Measurements from ENCODE around the gene LIMS1.
"Not testable (repeated sequence)": the region's sequence is repeated elsewhere in the genome, so short reads cannot be mapped to it uniquely, and the experiment has no call there.

The LIMS1 gene, protein sequence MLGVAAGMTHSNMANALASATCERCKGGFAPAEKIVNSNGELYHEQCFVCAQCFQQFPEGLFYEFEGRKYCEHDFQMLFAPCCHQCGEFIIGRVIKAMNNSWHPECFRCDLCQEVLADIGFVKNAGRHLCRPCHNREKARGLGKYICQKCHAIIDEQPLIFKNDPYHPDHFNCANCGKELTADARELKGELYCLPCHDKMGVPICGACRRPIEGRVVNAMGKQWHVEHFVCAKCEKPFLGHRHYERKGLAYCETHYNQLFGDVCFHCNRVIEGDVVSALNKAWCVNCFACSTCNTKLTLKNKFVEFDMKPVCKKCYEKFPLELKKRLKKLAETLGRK

DNA sequence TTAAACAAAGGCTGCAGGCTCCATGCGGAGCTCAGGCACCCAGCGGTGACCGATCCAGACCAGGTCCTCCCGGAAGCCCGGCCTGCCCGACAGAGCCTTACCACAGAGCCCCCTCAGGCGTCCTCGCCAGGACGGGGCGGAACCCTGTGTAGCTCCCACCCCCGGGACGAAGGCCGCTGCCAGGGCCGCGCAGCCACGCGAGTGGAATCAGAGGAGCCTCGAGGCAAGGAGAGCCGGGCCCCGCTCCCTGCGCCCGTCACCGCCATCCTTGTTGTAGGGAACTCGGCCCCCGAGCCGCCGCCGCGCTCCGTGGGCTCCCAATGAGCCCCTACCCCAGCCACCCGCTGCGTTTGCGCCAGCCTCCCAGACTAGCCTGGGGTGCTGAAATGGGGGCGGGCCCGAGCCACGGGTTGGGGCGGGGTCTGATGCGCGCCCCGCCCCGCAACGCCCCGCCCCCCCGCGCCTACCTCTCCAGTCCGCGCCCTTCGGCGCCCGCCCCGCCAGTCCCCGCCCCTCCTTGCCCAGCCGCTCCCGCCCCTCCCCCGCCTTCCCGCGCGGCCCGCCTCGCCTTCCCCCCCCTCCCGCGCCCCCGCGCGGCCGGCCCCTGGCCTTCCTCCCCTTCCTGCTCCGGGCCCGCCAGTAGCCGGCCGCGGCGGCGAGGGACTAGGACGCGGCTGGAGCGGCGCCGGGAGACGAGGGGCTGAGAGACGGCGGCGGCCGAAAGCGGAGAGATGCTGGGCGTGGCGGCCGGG is at the start of gene LIMS1:
LIMS1 (plus strand) TSS at position 639 of the 752 bp plus-strand sequence; CDS start at position 732, 93 bp downstream.
- DNase-seq (ENCODE audit: low read depth): peak; percentile 54

DNA sequence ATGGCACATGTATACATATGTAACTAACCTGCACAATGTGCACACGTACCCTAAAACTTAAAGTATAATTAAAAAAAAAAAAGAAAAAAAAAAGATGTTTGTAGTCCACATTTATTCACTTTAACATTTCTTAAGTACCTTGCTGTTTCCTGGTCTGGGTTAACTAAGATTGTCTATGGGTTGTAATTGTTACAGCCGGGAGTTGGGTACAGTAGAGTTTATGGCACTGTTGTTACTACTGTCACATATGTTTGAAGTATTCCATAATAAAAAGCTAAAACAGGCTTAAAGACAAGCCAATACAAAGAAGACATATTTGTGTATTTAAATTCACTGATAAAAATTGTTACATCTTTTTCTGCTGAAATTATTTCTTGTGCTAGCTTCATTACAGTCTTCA is 49.0 kb upstream of the LIMS1 start:
- DNase-seq (ENCODE audit: low read depth): no peak

DNA sequence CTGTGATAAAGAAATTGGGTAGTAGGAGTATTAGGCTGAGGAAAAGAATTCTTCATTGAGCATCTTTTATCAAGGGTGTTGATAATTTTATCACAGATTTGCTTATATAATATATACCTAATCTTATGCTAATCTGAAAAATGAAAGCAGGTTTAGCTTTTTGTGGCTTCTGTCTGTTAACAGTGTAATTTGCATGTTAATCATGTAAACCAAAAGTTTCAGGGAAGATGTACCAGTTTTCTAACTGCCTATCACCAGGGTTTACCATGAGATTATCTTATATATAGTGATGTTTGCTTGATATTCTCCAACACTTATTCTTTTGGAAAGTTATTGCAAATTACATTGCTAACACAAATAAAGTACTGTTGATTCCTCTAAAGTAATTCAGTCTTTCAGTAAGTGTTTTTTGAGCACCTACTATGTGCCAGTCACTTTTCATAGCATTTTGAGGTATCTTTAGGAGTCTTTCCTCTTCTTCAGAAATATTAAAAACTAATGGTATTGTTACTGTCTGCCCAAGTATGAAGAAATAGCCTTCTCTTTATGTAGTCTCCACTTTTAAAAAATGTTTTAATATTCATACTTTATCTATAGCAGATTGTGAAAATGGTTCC is 43.7 kb upstream of the LIMS1 start:
- DNase-seq (ENCODE audit: low read depth): no peak

DNA sequence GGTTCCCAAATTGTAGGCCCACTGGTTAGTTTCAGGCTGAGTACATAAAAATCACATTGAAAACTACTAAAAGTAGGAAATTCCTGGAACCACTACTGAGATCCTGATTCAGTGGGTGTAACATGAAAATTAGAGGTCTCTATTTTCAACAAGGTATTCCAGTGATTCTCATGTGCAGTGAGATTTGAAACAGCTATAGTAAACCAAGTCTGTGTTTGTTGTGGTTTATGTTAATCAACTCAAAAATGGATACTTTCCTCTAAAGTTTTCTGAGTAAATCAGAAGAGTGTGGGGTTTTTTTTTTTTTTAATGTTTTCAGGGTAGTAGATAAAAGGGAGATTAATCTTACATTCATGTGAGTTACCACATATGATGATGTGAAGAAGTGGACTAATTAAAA is 42.4 kb upstream of the LIMS1 start:
- DNase-seq (ENCODE audit: low read depth): no peak

DNA sequence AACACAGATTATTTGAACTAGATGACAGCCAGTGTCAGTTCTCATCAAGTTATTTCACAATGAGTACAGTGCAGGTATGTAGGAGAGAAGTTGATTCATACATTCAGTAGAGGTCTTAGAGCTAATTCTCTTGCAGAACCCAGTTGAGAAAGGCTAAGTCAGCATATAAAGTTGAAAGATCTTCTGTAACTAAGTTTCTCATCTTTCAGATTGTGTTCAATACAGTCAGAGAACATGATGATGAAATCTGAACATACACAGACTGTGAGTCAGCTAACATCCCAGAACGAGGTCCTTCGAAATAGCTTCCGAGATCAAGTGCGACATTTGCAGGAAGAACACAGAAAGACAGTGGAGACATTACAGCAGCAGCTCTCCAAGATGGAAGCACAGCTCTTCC is 41.9 kb upstream of the LIMS1 start:
- no peak for DNase-seq (ENCODE audit: low read depth)

DNA sequence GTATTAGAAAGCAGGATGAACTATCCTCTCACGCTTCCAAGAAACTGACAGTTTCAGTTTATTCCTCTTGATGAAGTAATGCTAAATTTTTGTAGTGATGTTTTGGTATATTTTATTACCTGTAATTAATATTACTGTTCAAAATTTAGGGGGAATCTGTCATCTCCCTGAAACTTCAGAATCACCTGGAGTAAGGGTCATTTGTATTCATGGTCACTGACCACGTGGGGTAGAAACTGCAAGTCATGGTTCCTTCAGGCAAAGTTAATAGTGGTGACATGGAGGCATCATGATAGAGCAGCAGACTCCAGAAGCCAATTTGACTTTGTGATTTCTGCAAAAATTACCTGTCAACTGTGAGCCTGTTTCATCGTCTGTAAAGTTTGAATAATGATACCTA is 38.1 kb upstream of the LIMS1 start:
- DNase-seq (ENCODE audit: low read depth): not testable (repeated sequence)

DNA sequence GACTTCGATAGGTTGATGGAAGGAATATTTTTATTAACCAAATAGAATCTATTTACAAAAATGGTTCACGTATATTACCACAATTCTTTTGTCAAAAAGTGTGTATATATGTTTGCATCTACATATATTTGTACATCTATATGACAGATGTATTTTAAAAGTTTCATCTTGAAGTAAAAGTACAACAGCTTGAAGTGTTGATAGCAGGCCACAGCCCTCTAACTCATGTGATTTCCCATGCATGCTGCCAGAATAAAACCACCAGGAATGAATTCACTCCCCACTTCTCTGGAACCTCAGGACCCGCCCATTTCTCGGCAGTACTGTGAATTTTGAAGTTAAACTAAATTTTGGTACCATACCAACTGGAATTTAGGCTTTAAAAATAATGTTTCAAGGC is 26.6 kb upstream of the LIMS1 start:
- not testable (repeated sequence) for DNase-seq (ENCODE audit: low read depth)

DNA sequence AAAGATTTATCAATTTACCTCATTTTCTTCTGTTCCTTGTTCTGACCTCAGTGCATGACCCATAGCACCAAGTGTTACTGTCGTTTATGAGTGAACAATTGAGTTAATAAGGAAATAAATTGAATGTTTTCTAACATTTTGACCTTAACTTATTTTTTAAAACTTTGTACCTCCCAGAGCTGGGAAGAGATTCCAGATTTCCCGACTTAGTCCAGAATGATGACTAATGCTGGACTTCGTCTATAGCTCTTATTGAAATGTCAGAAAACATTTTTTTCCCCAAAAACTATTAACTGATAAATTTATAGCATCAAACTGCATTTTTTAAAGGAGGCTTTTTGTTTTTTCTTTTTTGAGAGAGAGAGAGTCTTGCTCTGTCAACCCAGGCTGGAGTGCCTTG is 21.8 kb upstream of the LIMS1 start:
- DNase-seq (ENCODE audit: low read depth): not testable (repeated sequence)

DNA sequence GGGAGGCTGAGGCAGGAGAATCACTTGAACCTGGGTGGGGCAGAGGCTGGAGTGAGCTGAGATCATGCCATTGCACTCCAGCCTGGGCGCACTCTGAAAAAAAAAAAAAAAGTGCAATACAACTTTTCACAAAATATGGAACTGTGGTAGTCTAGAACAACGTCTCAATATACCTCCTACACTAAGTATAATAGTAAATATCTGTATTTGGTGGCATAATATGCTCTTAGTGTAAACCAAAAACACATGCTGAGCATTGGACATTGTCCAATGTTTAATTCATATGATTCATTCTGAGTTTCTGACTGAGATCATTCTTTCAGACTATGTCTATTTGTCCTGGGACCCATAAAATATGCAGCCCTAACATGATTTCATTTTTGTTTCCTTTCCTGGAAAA is 19.8 kb upstream of the LIMS1 start:
- not testable (repeated sequence) for DNase-seq (ENCODE audit: low read depth)

DNA sequence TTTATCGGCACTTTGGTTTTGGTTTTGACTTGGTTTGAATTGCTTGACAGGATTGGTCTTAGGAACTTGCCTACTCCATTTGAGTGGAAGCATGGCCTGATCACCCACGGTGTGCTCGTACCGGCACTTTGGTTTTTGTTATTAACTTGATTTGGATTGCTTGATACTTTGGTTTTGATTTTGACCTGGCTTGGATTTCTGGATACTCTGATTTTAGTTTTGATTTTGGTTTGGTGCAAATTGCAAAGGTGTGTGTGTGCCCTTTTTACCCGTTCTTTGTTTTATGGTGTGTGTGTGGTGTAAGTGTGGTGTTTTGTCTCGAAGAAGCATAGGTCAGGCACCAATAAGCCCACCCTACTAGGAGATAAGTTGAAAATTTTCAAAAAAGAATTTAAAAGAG is 9.6 kb upstream of the LIMS1 start:
- DNase-seq (ENCODE audit: low read depth): not testable (repeated sequence)

DNA sequence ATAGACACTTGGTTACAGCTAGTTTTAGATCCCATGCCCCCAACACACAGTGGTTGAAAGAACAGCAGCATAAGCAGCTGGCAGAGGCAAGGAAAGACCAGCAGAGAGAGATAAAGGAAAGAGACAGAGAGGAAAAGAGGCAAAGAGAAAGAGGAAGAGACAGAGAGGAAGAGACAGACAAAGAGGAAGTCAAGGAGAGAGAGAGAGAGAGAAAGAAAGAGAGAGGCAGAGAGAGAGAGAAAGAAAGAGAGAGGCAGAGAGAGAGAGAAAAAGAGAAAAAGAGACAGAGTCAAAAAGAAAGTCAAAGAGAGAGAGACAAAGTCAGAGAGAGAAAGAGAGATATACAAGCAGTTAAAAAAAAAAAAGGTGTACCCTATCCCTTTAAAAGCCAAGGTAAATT is 9.0 kb upstream of the LIMS1 start:
- not testable (repeated sequence) for DNase-seq (ENCODE audit: low read depth)

DNA sequence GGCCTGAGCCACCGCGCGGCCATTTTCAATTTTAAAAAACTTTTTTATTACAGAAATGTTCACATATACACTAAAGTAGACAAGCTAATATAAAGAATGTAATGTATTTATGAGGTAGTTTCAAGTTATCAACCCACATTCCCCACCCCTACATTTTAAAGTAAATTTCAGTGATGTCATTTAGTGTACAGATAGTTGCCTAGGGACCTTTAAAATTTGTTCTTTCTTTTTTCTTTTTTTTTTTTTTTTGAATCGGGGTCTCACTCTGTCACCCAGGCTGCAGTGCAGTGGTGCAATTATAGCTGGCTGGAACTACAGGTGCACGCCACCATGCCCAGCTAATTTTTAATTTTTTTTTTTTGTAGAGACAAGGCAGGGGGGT is 2.6 kb upstream of the LIMS1 start:
- no peak for DNase-seq (ENCODE audit: low read depth)

DNA sequence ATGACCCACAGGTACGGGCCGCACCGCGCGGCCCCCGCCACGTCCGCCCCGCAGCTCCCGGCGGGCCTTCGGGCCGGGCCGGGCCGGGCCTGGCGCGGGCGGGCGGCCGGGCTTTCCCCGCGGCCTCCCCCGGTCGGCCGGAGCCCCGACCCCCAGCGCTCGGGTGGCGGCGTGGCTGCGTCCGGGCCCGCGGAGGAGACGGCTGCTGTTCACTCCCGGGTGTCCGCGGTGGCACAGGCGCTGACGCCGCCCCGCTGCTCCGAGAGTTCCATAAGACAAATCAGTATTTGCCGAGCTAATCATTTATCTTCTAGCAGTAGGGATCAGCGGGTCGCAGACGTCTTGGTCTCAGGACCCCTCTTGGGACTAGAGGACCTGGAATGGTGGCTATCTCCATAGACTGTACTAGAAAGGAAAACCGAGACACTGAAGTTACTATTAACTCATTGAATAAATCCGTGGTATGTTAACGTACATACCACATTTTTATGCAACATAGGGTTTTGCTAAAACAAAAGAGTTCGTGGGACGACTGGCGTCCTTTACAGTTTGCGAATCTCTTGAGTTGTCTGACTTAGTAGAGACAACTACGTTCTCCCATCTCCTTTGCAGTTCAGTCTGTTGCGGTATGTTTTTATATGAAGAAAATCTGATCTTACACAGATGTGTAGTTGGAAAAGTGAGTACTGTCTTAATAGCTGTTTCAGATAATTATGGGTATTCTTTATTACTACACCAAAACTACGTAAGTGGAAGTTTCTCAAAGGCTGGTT is 500 bp downstream of the LIMS1 start:
- no peak for DNase-seq (ENCODE audit: low read depth)

DNA sequence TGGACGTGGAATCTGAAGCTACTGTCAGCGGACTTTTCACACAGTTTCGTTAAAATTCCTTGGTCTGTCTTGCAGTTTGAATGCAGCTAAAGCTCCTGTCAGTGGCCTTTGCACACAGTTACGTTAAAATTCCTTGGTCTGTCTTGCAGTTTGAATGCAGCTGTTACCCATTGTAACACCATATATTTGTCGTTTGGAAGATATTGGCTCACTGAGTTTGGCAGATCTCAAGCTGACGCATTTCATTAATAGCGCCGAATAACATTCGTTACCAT is 1.0 kb downstream of the LIMS1 start:
- DNase-seq (ENCODE audit: low read depth): no peak

DNA sequence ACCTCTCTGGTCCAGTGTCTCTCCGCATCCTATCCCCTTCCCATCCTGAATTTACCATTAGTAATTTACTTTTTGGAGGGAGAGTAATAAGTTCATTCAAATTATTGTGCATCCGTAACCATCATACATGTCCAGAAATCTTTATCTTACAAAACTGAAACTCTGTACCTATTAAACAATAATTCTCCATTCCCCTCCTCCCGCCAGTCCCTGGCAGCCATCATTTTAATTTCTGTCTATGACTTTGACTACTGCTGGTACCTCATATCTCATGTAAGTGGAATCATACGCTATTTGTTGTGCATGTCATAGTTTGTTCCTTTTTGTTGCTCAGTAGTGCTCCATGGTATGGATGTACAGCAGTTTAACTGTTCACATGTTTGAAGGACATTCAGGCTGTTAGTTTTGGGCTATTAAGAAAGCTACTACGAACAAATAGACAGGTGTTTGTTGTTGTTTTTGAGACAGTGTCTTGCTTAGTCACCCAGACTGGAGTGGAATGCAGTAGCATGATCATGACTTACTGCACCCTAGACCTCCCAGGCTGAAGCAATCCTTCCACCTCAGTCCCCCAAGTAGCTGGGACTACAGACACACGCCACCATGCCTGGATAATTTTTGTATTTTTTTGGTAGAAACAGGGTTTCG is 2.0 kb downstream of the LIMS1 start:
- no peak for DNase-seq (ENCODE audit: low read depth)

DNA sequence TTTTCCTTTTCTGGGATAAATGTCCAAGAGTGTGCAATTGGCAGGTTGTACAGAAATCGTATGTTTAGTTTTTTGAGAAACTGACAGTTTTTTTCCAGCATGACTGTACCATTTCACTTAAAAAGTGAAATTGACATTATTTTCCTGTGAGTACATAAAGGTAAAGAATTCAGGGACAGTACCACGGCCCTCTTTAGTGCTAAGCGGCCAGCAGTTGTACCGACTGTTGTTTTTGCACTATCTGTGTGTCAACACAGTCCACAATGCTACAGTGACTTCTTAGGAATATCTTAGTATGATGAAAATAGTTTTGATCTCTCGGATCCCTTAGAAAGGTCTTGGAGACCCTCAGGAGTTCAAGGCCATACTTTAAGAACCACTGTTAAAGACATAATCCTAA is 2.6 kb downstream of the LIMS1 start:
- no peak for DNase-seq (ENCODE audit: low read depth)

DNA sequence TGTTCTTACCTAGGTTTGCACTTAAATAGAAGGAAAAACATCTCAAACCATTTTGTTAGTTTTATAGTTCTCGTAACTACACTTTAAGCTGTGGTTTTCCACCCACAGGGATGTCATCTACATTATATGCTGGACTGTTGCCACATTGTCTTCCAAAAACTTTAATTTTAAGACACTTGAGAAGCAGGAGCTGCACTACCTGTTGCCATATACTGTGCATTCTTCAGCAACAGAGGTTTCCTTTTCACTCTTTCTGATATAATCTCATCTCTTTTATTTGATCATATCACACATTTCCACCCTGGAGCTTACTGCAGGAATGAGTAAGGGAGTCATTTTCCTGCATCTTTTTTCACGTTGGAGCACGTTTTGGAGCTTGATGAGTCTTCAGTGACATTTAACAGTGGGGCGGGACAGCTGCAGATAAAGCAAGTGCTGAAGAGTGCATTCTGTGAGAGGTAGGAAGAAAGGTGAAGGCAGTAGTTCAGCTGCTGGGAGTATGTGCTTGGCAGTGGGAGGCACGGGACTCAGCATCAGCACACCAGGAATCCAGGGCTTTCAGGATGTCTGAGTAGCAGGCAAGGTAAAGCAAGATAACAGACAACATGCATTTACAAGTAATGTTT is 3.8 kb downstream of the LIMS1 start:
- no peak for DNase-seq (ENCODE audit: low read depth)

DNA sequence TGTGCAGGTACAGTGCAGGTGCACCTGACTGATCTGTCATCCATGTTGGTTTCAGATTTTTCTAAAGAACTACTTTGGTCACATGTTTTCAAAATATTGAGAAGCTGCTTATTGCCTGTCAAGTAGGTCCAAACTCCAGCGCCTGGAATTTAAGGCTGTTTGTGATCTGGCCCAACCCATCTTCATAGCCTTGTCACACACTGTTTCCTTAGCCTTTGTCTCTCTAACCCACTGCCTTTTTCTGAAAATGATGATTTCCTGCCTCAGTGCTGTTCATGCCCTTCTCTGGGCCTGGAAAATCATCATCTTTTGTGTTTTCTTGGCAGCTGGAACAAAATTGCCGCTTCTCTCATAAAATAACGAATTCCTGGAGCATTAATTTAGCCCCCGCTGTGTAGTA is 7.2 kb downstream of the LIMS1 start:
- no peak for DNase-seq (ENCODE audit: low read depth)

DNA sequence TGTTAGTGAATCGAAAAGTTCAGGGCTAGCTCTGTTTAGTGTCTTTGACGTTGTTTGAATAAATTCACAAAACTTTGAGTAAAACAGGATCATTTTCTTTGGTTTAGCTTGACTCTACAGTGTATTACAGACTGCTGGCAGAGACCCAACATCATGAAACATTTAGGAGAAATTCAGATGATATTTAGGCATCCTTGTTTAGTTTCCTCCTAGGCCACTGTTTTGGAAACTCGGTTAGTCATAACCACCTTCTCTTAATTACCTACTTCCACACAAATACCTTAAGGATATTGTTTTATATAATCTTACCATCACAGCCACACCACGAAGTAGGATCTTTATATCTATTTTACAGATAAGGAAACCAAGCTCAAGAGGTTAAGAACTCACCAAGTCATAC is 7.8 kb downstream of the LIMS1 start:
- no peak for DNase-seq (ENCODE audit: low read depth)

DNA sequence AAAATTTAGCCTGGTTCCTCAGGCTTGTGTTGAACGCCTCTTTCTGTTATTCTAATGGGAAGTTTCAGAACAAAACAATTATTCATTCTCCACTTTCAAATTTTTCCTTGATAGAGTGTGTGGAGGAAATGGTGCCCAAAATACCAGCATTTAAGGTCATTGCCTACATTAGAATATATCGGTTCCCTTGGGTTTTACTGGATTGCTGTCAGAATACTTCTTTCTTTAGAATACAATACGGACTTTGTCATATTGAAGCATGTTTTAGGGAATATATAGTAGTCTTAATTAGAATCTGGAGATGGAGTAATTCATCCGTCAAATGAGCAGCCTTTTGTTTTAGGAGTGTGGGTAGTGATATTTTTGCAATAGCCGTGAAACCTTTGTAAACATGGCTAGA is 13.3 kb downstream of the LIMS1 start:
- no peak for DNase-seq (ENCODE audit: low read depth)

DNA sequence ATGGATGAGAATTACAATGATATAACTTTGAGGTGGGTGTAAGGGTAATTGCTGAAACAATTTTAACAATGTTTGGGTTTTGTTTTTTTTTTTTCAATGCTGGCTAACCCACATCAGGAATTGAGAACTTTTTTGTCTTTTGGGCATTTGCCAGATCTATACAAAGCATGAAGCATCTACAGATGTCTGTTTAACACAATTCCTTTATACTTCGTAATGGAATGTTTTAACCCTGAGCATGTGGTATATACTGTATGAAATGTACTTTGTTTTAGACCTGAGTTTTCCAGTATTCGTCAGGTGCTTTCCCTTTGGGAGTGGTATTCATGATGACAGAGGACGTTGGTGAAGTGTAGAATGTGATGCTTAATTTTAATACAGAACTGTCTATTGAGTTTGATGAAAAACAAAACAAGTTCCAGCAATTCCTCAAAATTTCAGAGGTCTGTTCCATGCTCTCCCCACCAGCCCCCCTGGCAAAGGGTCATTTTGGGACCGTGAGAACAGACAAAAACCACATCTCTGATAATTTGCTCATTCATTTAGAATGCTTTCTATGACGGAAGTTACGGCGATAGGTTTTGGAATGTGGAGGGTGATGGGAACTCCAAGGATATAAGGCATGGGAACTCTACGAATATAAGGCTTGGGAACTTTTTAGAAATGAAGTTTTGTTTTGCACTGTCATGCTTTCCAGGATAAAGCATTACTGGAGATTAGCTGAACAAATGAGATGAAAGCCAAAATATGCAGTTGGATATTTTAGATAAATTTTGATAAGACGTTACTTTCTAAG is 14.1 kb downstream of the LIMS1 start:
- no peak for DNase-seq (ENCODE audit: low read depth)
